Tibial nerve (tissue), 4 donors: Measurements from ENCODE around the gene NGF. TPM values are rescaled to one million over a fixed set of nuclear protein-coding genes. Genes with fewer than 3 reads are reported as not detected.

Experiments used
- DNase-seq, 2 donors: peaks; one replicate each; pipeline ENCODE4 v3.0.0-alpha.2; 2019; ENCODE audit warnings: low spot score in 2 of 2
- H3K27ac ChIP-seq, 4 donors: fragments of 200-600 bp; sonication (generic) in 3 of 4; one replicate each; pipeline ENCODE4 v1.5.1; 2017 to 2019; ENCODE audit warnings: mild to moderate bottlenecking in 1 of 4
- H3K27me3 ChIP-seq, 2 donors: fragments of 200-600 bp; sonication (generic) in 1 of 2; one replicate each; pipeline versions ENCODE4 v1.5.1 to v1.6.0; 2017 to 2019
- H3K36me3 ChIP-seq, 3 donors: fragments of 200-600 bp; sonication (generic); one replicate each; pipeline ENCODE4 v1.5.1; 2018 to 2019
- H3K4me1 ChIP-seq, 4 donors: fragments of 200-600 bp; sonication (generic) in 3 of 4; one replicate each; pipeline ENCODE4 v1.5.1; 2017 to 2019
- H3K4me3 ChIP-seq, 4 donors: fragments of 200-600 bp; sonication (generic) in 3 of 4; one replicate each; pipeline ENCODE4 v1.5.1; 2017 to 2019; ENCODE audit warnings: mild to moderate bottlenecking in 1 of 4, moderate library complexity in 1 of 4
- H3K9me3 ChIP-seq, 4 donors: fragments of 200-600 bp; sonication (generic) in 3 of 4; one replicate each; pipeline ENCODE4 v1.5.1; 2017 to 2019
- CTCF ChIP-seq, 5 experiments: fragments of 200-600 bp in 3 of 5; fragments of 450-650 bp in 2 of 5; sonication (generic) in 3 of 5; IDR thresholded peaks; one replicate each; pipeline ENCODE4 v1.5.1; 2016 to 2019; ENCODE audit warnings: antibody characterized with exemption in 5 of 5, mild to moderate bottlenecking in 3 of 5, moderate library complexity in 2 of 5
- EP300 ChIP-seq, 2 donors: sonication (generic); formaldehyde crosslinking; IDR thresholded peaks; one replicate each; pipeline ENCODE4 v1.6.1; 2017; ENCODE audit warnings: antibody characterized with exemption in 2 of 2, mild to moderate bottlenecking in 1 of 2
- POLR2A ChIP-seq, 2 donors: fragments of 450-650 bp; IDR thresholded peaks; one replicate each; pipeline ENCODE4 v1.6.1; 2017; ENCODE audit warnings: antibody characterized with exemption in 2 of 2, mild to moderate bottlenecking in 2 of 2, moderate library complexity in 2 of 2
- WGBS, 2 donors: methylation state at CpG; one replicate each; pipeline ENCODE4 v1.1.5; 2018; 5-methylcytosine and 5-hydroxymethylcytosine counted together
- total RNA-seq, 4 donors: library from RNA; depleted of rRNA; stranded (reverse); fragments of >200 nt; gene quantifications; one replicate each; pipeline ENCODE4 v1.1.0, GENCODE V29; 2016

The NGF gene
- total RNA-seq, 4 donors from 2014 or later, result 3.6 to 20.4 (median 7.4) TPM

DNA sequence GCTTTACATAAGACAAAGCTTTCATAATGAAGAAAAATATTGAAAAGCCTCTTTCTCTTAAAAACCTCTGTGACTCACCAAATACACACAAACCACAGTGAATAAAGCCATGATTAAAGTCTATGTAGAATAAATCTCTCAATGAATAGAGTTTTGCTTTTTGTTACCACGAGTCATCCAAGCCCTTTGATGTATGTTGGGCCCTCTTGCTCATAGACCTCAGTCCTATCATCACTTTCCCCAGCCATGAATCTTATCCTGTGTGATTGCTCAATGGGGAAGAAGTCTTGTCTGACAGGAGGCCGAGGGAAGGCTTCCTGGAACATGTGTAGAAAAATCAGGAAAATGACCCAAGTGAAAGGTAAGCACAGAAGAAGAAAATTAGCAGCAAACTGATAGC, 60.8 kb downstream of the NGF start:
- DNase-seq, result no peak
- H3K27ac ChIP-seq, result no peak overlapping the region
- no peak overlapping the region for H3K4me3 ChIP-seq
- WGBS, 2 donors, result 59 to 62% methylated on average over 2 of the region's 2 CpGs
- H3K9me3 ChIP-seq, result peaks cover 0 to 17% (median 2%) of the 10 kb centered on the region in 4 donors
- no peaks in the 10 kb centered on the region for H3K36me3 ChIP-seq
- peaks cover 0 to 27% (median 8%) of the 10 kb centered on the region in 4 donors for H3K4me1 ChIP-seq
- TF ChIP-seq EP300 (IDR thresholded peaks at IDR 0.05), result no peak
- TF ChIP-seq POLR2A (IDR thresholded peaks at IDR 0.05), result no peak
- TF ChIP-seq CTCF (IDR thresholded peaks at IDR 0.05), result no peak
- no peaks in the 10 kb centered on the region for H3K27me3 ChIP-seq

DNA sequence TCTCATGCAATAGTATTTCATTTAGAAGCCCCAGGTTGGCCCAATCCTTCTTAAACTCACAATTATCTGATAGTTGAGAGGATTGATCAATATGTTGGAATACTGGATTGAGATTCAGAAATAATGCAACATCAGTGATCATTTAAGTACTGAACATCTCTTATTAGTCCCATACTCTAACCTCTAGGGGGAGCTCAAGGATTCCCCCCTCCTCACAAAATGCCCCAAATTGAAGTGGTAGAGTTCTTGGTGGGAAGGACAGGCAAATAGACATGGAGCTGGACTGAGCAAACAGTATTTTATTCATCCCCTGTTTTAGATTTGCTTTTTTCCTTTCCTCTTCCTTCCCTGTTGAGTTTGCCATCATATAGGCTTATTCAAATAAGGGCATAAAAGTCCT, 62.8 kb downstream of the NGF start:
- Histone ChIP-seq H3K4me3 (no peak overlapping the region), H3K27me3 (no peaks in the 10 kb centered on the region), H3K4me1 (peaks cover 0 to 10% (median 3%) of the 10 kb centered on the region in 4 donors), H3K27ac (no peak overlapping the region), H3K36me3 (no peaks in the 10 kb centered on the region), H3K9me3 (peaks cover 0 to 17% (median 2%) of the 10 kb centered on the region in 4 donors)
- TF ChIP-seq EP300 (IDR thresholded peaks at IDR 0.05) (no peak), CTCF (IDR thresholded peaks at IDR 0.05) (peak in 2 of 5 experiments; percentile 7 to 14)
- no peak for DNase-seq

DNA sequence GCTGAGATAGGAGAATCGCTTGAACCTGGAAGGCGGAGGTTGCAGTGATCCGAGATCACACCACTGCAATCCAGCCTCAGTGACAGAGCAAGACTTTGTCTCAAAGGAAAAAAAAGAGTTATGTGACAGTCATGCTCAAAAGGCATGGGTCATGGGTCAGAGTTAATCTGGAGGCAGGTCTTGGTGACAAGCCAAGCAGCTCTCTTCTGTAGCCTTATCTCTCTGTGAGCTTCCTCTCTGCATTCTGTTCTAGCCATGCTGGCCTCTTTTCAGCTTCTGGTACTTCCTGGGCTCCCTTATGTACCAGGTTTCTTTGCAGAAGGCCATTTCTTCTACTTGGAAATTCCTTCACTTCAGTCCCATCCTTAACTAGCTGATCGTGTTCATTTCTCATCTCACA, 63.6 kb downstream of the NGF start:
- Histone ChIP-seq H3K9me3 (peaks cover 0 to 17% (median 2%) of the 10 kb centered on the region in 4 donors), H3K36me3 (no peaks in the 10 kb centered on the region), H3K4me1 (peaks cover 0 to 4% (median 0%) of the 10 kb centered on the region in 4 donors), H3K27ac (no peak overlapping the region), H3K27me3 (no peaks in the 10 kb centered on the region), H3K4me3 (no peak overlapping the region)
- TF ChIP-seq POLR2A (IDR thresholded peaks at IDR 0.05) (no peak), EP300 (IDR thresholded peaks at IDR 0.05) (no peak), CTCF (IDR thresholded peaks at IDR 0.05) (no peak)
- DNase-seq, result no peak
- 83 to 89% methylated on average over 4 of the region's 4 CpGs for WGBS, 2 donors

GRCh38 chr1:115266729-115267421, 71.2 kb downstream of the NGF start:
- DNase-seq, result no peak
- 34% methylated on average over 10 of the region's 10 CpGs for WGBS, 2 donors
- H3K4me3 ChIP-seq, result peak overlapping the region in 1 of 4 donors; percentile 14

More at GRCh38 chr1:115266729-115267421, 71.2 kb downstream of the NGF start:
- Histone ChIP-seq H3K27ac (peak overlapping the region in 2 of 4 donors; percentile 7 to 52), H3K4me1 (peaks cover 0 to 19% (median 0%) of the 10 kb centered on the region in 4 donors), H3K36me3 (no peaks in the 10 kb centered on the region), H3K9me3 (no peaks in the 10 kb centered on the region), H3K27me3 (no peaks in the 10 kb centered on the region)
- peak; percentile 56 to 70 for TF ChIP-seq EP300 (IDR thresholded peaks at IDR 0.05)
- no peak for TF ChIP-seq CTCF (IDR thresholded peaks at IDR 0.05)
